NCI-H1092 treated with DMSO at 0.1 percent for 48 hours (cell line): ENCODE data around the gene KCNJ16.

Experiments used
- DNase-seq: peaks from one replicate; lab custom pipeline; 2025; lab: John Stamatoyannopoulos, UW

Gene KCNJ16

GRCh38 chr17:70171159-70171558, 96.1 kb downstream of the KCNJ16 start:
- peak; percentile 26 for DNase-seq

DNA sequence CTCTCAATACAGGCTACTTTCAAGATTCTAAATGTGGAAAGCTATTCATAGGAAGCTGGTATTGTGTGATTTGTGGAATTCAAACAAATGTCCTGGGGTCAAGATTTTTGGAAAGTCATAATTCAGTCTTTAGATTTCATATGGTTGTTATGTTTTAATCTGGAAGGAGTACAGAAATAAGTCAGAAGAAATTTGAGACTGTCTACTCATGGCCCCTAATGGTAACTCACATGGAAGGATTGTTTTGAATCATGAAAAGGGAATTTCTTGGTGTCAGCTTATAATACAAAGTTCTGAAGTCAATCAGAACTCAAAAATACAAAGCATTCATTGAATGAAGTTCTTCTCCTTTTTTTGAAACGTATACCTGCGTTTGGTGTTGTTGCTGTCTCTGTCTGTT, 97.4 kb downstream of the KCNJ16 start:
- DNase-seq, result no peak

DNA sequence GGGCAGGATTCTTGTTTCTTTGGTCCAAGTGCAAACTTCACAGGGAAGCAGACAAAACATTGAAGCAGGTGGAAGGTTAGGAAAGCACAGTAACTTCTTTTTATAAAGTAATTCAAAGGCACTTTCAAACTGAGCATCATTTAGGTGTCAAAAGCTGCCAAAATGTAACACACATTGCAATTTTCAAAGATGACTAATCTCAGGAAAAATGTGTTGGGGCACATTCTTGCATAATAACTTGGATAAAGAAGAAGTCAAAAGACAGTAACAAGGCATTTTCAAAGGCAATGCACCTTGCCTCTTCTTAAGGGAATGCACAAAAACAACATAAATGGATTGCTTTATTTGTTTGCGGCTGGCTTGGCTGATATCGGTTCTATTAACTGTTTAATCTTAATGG, 97.9 kb downstream of the KCNJ16 start:
- no peak for DNase-seq

DNA sequence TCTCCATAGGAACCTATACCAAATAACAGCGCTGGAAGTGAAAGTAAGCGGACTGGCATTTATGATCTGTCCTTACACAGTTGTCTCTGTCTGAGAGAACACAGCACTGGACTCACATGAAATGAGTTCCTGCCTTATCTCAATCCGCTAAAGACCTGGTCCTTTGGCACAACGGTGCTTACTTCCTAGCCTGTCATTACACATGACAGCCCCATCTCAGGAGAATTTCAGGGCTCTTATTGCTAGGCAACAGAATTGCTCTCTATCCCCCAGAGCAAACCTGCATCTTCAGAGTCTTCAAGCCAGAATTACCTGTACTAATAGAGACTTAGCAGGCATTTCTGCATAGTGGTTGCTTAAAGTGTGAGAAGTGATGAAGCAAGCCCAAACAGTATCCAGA, 98.7 kb downstream of the KCNJ16 start:
- DNase-seq, result no peak

DNA sequence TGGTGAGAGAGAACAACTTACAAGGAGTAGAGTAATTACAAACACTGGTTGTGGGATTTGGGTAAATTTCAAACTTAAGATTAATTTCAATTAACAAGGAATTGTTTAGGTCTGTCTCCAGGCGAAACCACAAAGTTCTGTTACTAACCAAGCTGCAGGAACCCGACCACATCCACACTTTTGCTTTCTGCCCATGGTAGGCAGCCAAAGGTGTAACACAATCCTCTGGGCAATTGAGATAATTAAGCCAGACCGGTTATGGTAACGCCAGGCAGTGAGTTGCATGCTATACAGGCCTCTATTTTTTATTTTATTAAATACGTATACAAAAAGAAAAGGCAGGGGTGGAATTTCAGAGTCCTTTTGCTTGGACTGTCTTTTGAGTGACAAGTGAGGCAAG, 106.4 kb downstream of the KCNJ16 start:
- DNase-seq, result peak; percentile 12

DNA sequence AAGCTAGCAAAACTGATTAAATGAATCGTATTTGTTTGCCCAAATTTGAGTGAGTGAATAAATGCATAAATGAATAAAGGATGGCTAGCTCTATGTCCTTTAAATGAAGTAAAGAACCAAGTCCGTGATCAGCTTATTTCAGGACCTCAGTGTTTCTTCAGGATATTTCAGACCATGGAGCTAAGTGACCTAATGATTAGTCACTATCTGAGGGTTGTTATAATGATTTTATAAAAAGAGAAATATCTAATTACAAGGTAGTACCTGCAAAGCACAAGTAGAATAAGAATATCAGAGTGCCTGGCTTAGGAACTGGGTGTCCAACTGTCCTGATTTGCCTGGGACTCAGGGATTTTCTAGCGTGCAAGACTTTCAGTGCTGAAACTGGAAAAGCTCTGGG, 106.8 kb downstream of the KCNJ16 start:
- no peak for DNase-seq

DNA sequence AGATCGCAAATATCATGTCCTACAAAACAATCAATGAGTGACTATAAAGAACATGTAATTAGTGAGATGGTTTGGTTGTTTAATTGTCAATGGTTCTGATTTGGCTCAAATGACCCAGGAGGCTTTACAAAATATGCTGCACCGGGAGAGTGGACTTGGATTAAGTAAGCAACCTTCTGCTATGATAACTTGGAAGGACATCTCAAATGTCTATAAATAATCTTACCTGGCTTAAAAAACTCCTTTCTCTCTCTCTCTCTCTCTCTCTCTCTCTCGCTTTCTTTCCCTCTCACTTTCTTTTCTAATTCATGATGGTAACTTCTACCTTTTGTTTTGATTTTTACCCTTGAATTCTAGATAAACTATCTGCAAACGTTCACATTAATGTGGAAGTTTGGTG, 108.5 kb downstream of the KCNJ16 start:
- no peak for DNase-seq

- no peak for DNase-seq
These were observed 109.2 kb downstream of the KCNJ16 start for GRCh38 chr17:70184207-70184606.

GRCh38 chr17:70184770-70185169, 109.7 kb downstream of the KCNJ16 start:
- DNase-seq, result no peak
